Measurements from ENCODE around the gene NBEAL1. TPM values are rescaled to one million over a fixed set of nuclear protein-coding genes. Genes with fewer than 3 reads are reported as not detected.
"Not testable (repeated sequence)": the region's sequence is repeated elsewhere in the genome, so short reads cannot be mapped to it uniquely, and the experiment has no call there.

NBEAL1 gene
- total RNA-seq, 4 donors from 2014 or later: 9.8 to 21.9 (median 11.3) TPM

DNA sequence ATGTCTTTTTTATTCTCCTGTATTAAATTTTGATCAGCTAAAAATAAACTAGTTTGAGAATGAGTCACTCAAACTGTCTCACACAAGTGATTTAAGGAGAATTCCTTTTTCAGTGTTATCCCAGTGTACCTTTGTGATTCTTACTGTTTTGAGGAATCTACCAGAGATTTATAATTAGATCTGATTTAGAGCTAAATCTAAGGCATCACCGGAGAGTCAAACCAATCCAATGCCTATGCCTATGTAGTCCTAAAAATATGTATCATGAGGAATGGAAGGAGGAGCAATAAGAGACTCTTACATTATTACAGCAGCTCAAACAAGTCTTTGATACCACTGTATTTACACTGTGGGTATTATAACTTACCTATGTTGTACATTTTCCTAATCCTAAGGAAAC lies 160.7 kb downstream of the NBEAL1 start:
- Histone ChIP-seq H3K27ac (no peak overlapping the region), H3K4me3 (no peak overlapping the region), H3K27me3 (no peaks in the 10 kb centered on the region), H3K36me3 (peaks cover 0 to 15% of the 10 kb centered on the region in 2 donors), H3K9me3 (no peaks in the 10 kb centered on the region), H3K4me1 (no peaks in the 10 kb centered on the region)
- in situ Hi-C loops (cut with MboI; ENCODE audit: low sequenced_read_pairs in 4 of 4) (no loop called here), intact Hi-C loops (cut with DNase I; ENCODE audit: low total_unique reads) (no loop called here)
- TF ChIP-seq, protein P1, sequence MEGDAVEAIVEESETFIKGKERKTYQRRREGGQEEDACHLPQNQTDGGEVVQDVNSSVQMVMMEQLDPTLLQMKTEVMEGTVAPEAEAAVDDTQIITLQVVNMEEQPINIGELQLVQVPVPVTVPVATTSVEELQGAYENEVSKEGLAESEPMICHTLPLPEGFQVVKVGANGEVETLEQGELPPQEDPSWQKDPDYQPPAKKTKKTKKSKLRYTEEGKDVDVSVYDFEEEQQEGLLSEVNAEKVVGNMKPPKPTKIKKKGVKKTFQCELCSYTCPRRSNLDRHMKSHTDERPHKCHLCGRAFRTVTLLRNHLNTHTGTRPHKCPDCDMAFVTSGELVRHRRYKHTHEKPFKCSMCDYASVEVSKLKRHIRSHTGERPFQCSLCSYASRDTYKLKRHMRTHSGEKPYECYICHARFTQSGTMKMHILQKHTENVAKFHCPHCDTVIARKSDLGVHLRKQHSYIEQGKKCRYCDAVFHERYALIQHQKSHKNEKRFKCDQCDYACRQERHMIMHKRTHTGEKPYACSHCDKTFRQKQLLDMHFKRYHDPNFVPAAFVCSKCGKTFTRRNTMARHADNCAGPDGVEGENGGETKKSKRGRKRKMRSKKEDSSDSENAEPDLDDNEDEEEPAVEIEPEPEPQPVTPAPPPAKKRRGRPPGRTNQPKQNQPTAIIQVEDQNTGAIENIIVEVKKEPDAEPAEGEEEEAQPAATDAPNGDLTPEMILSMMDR (IDR thresholded peaks at IDR 0.05 in 4 of 5, conservative IDR thresholded peaks at IDR 0.05 in 1 of 5): no peak
- TF ChIP-seq POLR2A (IDR thresholded peaks at IDR 0.05): no peak
- ATAC-seq: no peak
- DNase-seq: no peak

DNA sequence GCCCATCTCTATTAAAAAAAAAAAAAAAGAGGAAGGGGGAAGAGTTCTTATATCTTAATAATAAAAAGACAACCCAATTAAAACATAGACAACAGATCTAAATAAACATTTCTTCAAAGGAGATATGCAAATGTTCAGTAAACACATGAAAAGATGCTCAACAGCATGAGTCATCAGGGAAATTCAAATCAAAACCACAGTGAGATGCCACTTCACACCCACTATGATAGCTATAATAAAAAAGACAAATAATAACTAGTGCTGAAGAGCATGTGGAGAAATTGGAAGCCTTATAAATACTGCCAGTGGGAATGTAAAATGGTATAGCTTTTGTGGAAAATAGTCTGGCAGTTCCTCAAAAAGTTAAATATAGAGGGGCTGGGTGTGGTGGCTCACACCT lies 162.7 kb downstream of the NBEAL1 start:
- ATAC-seq (no peak), DNase-seq (no peak)
- Histone ChIP-seq H3K9me3 (no peaks in the 10 kb centered on the region), H3K36me3 (peaks cover 0 to 26% of the 10 kb centered on the region in 2 donors), H3K4me1 (no peaks in the 10 kb centered on the region), H3K27ac (no peak overlapping the region), H3K4me3 (no peak overlapping the region), H3K27me3 (no peaks in the 10 kb centered on the region)
- intact Hi-C loops (cut with DNase I; ENCODE audit: low total_unique reads) (no loop called here), in situ Hi-C loops (cut with MboI; ENCODE audit: low sequenced_read_pairs in 4 of 4) (no loop called here)
- no peak for TF ChIP-seq POLR2A (IDR thresholded peaks at IDR 0.05)
- TF ChIP-seq, protein P1 (IDR thresholded peaks at IDR 0.05 in 4 of 5, conservative IDR thresholded peaks at IDR 0.05 in 1 of 5): no peak

DNA sequence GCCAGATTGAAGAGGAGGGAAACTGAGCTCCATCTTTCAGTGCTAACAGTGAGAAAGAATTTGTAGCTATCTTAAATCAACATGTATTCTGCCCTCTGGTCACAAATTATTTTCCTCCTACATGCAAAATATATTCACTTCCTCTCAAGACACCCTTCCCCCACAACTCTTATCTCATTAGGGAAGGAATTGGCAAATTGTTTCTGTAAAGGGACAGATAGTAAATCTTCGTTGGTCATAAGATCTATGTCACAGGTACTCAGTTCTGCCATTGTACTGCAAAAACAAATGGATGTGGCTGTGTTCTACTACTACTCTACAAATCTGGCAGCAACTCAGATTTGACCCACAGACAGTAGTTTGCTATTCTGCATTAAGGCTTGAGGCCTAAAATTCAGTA lies 171.2 kb downstream of the NBEAL1 start:
- intact Hi-C loops (cut with DNase I; ENCODE audit: low total_unique reads) (no loop called here), in situ Hi-C loops (cut with MboI; ENCODE audit: low sequenced_read_pairs in 4 of 4) (no loop called here)
- TF ChIP-seq, protein P1 (IDR thresholded peaks at IDR 0.05 in 4 of 5, conservative IDR thresholded peaks at IDR 0.05 in 1 of 5): no peak
- TF ChIP-seq POLR2A (IDR thresholded peaks at IDR 0.05): no peak
- Histone ChIP-seq H3K9me3 (no peaks in the 10 kb centered on the region), H3K27me3 (no peaks in the 10 kb centered on the region), H3K36me3 (peaks cover 0 to 56% of the 10 kb centered on the region in 2 donors), H3K4me3 (no peak overlapping the region), H3K27ac (no peak overlapping the region), H3K4me1 (no peaks in the 10 kb centered on the region)
- no peak for ATAC-seq
- no peak for DNase-seq

DNA sequence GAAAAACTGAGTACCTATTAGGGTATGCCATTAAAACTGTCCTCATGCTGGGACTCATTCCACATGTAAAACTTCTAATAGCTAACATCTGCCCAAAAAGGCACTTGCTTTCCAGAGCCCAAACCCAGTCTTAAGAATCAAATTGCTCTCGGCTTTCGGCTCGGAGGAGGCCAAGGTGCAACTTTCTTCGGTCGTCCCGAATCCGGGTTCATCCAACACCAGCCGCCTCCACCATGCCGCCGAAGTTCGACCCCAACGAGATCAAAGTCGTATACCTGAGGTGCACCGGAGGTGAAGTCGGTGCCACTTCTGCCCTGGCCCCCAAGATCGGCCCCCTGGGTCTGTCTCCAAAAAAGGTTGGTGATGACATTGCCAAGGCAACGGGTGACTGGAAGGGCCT lies 175.9 kb downstream of the NBEAL1 start:
- H3K36me3 ChIP-seq: peaks cover 0 to 39% of the 10 kb centered on the region in 2 donors
- intact Hi-C loops (cut with DNase I; ENCODE audit: low total_unique reads); in situ Hi-C loops (cut with MboI; ENCODE audit: low sequenced_read_pairs in 4 of 4); H3K27ac ChIP-seq; ATAC-seq; DNase-seq; H3K4me3 ChIP-seq; H3K4me1 ChIP-seq; H3K9me3 ChIP-seq; H3K27me3 ChIP-seq: not testable (repeated sequence)

DNA sequence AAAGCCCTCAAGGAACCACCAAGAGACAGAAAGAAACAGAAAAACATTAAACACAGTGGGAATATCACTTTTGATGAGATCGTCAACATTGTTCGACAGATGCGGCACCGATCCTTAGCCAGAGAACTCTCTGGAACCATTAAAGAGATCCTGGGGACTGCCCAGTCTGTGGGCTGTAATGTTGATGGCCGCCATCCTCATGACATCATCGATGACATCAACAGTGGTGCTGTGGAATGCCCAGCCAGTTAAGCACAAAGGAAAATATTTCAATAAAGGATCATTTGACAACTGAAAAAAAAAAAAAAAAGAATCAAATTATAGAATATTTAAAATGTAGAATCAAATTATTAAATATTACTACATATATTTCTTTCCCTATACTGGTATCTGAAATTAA lies 176.4 kb downstream of the NBEAL1 start:
- DNase-seq; H3K9me3 ChIP-seq; H3K27me3 ChIP-seq; ATAC-seq; H3K4me3 ChIP-seq; in situ Hi-C loops (cut with MboI; ENCODE audit: low sequenced_read_pairs in 4 of 4); H3K27ac ChIP-seq; intact Hi-C loops (cut with DNase I; ENCODE audit: low total_unique reads); H3K4me1 ChIP-seq: not testable (repeated sequence)
- H3K36me3 ChIP-seq: peaks cover 0 to 34% of the 10 kb centered on the region in 2 donors

DNA sequence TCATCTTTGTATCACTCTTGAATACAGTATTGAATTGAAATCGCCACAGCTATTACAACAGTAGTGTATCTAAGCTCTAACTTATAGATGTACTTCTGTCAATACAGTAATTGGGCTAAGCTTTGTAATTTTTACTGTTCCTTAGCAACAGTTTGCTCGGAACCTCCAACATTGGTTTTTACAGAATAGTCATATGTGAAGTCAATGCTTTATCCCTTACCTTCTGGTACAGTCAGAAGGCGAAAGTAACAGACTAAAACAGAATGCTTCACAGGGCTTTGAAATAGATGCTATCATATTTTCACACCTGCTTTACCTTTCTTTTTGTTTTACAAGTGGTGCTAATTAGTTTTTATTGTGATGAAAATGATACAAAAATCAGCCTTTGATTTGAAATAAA lies 177.3 kb downstream of the NBEAL1 start:
- Histone ChIP-seq H3K27ac (no peak overlapping the region), H3K36me3 (peaks cover 0 to 31% of the 10 kb centered on the region in 2 donors), H3K4me3 (no peak overlapping the region), H3K4me1 (no peaks in the 10 kb centered on the region), H3K27me3 (no peaks in the 10 kb centered on the region), H3K9me3 (no peaks in the 10 kb centered on the region)
- no peak for DNase-seq
- intact Hi-C loops (cut with DNase I; ENCODE audit: low total_unique reads): no loop called here
- no peak for TF ChIP-seq POLR2A (IDR thresholded peaks at IDR 0.05)
- TF ChIP-seq, protein P1 (IDR thresholded peaks at IDR 0.05 in 4 of 5, conservative IDR thresholded peaks at IDR 0.05 in 1 of 5): no peak
- ATAC-seq: no peak
- in situ Hi-C loops (cut with MboI; ENCODE audit: low sequenced_read_pairs in 4 of 4): no loop called here
